SKM-1 (cell line): ENCODE data around the gene PDE6A.
"Not testable (repeated sequence)": the region's sequence is repeated elsewhere in the genome, so short reads cannot be mapped to it uniquely, and the experiment has no call there.

Experiments
- DNase-seq: peaks from one replicate; lab custom pipeline; 2025; ENCODE audit not compliant: unreplicated experiment; lab: John Stamatoyannopoulos, UW

PDE6A gene

DNA sequence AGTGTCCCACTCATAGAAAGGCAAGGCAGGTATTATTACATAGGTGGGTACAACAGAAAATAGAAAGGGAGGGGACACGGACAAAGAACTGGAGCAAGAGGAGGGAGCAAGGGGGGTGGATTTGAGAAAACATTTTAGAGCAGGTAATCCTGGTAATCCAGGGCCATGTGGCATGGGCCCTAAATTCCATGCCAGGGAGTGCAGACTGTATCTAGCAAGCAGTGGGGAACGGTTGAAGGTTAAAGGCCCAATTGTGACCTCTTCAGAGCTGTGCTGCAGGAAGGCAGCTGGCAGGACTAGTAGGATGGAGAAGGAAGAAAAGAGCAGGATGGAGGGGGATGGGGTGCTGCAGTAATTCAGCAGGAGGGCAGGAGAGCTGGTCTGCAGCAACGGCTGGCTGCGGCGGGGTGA is 75.2 kb downstream of the PDE6A start:
- no peak for DNase-seq

DNA sequence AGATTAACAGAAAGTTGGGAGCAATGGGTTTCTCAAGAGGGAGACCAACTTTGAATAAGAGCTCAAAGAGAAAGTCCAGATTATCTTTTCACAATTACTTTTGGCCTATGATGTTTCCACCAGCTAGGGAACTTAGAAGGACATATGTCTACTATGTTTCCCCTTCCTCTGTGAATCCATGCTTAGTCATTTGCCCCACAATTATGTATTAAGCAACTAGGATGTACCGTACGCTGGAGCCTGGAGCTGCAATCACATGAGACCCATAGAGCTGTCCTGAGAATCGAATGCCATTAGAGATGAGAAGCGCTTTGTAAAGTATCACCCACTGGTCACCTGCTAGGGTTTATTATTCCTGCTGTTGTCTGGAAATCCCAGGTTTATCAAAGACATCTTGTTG is 78.8 kb downstream of the PDE6A start:
- no peak for DNase-seq

DNA sequence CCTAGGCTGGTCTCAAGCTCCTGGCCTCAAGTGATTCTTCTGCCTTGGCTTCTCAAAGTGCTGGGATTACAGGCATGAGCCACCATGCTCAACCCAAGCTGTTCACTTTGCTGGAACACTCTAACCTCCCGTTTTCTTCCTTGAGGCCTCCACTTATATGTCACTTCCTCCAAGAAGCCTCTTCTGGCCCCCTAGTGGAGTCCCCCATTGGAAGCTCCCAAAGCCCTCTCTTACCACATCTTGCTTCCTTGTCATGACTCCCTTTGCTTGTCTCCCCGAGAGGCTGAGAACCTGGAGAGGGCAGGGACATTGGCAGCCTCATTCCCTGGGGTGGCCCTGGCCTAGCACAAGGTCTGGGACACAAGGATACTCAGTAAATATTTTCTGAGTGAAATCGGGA is 80.8 kb downstream of the PDE6A start:
- no peak for DNase-seq

DNA sequence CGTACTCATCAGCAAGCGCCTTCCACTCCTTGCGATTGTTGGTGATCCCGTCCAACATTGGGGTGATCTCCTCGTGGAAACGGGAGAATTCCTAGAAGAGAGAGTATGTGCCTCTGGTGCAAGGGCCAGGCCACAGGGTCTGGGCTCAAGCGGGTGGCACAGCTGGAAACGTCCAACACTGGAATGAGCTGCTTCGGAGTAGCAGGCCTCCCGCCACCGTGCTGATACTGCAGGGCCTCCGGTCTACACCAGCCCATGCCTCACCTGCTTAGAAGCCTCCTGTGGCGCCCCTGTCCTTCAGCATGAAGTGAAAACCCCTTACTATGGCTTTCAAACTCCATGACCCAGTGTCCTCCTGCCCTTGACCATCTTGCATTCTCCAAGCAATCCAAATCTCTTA is 81.4 kb downstream of the PDE6A start:
- DNase-seq = no peak

DNA sequence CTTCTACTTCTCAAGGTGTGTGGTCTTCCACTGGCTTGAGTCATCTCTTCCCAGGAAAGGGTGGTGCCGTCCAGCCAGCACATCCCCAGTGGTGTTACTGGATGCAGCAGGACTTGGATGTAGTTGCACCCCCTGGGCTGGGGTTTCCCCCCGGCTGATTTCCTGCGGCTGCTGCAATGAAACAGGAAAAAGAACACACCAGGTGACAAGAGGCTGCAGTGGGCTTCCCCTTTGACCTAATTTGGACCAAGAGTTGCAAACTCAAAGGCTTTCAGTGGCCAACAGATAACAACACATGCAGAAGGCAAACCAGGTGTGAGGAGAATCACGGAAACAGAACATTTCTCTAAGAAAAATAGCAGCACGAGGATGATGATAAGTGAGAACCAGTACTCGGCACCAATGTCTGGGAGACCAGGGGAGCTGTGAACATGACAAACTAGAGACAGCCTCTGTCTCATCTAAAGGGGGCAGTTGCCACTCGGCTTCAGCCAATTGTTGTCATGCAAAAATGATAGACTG is 83.7 kb downstream of the PDE6A start:
- DNase-seq = no peak

DNA sequence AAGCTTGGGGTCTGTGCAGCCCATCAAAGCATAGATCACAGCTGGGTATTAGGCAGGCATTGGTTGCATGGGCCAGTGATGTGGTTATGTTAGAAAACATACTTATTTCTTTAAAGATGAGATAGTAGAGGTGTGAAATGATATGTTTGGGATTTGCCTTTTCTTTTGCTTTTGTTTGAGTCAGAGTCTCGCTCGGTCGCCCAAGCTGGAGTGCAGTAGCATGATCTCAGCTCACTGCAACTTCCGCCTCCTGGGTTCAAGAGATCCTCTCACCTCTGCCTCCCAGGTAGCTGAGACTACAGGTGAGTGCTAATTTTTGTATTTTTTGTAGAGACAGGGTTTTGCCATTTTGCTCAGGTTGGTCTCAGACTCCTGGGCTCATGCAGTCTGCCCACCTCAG is 84.8 kb downstream of the PDE6A start:
- no peak for DNase-seq

DNA sequence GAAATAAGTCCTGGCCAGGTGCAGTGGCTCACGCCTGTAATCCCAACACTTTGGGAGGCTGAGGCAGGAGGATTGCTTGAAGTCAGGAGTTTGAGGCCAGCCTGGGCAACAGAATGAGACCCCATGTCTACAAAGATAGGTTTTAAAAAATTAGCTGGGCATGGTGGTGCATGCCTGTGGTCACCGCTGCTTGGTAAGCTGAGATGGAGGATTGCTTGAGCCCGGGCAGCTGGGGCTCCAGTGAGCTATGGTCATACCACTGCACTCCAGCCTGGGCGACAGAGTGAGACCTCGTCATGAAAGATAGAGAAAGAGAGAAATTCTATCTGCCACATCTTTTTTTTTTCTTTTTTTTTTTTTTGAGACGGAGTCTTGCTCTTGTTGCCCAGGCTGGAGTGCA is 86.1 kb downstream of the PDE6A start:
- DNase-seq = not testable (repeated sequence)

DNA sequence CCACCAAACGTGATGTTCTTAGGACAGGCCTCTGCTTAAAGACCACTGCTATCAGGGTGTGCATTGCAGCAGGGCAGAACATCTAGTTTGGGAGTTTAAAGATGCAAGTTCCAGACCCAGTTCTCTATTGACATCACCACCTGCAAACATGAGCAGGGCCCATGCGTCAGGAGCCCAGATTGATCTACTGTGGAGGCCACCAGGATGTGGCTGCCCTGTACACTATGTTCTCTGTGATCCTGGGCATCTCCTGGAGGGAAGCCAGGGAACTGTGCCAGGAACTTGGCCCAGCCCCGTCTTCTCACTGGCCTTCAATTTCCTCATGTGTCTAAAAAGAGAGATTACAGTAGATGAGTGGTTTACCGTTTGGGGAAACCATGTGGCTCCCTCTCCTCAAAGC is 87.1 kb downstream of the PDE6A start:
- no peak for DNase-seq

DNA sequence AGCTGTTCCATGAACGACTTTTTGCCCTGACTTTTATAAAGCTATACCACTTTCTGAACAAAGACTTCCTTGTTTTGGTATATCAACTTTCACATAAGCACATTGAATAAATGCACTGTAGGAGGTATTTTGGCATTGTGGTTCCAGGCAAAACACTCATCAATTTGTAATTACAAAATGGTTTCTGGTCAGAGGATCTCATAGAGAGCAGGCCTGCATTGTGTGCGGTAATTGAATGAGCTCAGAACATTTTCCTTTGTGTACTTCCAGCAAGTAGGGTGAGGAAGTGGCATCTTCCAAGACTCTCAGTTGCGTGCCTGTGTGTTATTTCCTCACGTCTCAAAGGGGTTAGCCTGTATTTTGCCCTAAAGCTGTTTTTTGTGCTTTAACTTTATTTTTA is 89.2 kb downstream of the PDE6A start:
- no peak for DNase-seq

DNA sequence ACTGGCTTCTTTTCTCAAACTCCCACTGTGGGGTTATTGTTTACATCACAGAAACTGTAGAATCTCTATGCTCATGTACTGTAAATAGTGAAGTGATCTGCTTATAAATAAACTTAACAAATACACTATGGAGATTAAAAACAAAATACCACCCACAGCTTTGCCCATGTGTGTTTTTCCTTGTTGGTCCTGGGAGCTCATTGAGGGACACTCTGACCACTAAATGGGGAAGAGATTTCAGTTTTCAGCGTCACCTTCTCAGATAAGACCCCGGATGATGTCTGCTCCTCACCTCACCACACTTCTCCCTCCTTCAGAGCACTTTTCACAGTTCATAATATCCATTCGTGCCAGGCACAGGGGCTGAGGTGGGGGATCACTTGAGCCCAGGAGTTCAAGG is 89.7 kb downstream of the PDE6A start:
- DNase-seq = no peak

DNA sequence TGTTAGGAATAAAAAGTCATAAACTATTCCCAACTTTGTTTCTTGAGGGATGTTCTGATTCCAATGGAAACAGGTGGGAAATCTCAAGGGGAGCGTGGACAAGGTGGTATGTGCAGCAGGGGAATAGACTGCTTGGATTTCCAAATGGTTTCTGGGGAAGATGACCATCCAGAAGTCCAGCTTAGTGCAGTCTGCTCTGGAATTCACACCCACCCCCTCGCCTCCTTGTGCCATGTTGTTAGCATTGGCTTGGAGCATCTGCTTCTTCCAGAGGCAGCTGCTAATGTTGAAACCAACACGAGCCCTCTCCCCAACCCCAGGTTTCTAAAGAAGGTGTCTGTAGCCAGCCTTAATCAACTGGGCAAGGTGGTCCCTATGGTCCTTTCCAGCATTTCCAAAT is 90.9 kb downstream of the PDE6A start:
- no peak for DNase-seq

DNA sequence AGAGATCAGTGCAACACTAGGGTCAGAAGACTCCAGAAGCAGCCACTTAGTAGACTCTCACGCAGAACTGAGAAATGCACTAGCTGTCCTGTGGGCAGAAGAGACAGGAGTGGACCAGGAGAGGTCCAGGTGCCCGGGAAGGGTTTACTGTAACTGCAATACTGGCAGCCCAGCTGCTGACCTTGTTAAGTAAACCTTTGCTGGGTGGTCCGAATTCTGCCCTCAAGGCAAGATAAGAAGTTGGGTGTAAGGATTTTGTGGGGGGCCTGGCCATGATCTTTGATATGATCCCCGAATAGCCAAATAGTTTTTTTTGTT is 91.3 kb downstream of the PDE6A start:
- no peak for DNase-seq

DNA sequence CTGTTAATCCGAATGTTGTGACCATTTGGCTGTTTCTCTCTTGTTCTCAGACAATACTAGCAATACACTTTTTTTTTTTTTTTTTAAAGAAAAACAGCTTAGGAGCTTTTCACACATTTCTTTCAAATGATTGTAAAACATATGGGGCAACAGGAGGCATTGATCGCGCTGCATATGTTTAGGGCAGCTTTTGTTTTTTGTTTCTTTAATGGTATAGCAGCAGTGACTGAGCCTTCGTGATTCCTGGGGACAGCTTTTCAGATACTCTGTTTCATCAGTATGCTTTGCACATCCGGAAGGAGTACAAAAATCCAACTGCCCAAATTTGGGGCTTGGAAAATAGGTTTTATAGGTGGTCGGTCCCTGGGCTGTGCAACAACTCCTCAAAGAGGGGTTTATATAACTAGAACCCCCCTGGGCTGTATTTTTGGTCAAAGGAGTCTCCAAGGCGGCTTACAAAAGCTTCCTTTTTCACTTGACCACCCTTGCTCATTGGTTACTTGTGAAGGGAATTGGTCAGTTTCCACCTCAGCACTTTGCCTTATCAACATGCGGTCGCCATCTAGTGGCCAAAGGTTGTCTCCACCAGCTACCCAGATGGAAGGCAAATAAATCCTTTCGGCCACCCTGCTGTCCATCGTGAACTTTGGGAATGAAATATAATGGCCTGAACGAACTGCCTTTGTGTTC is 91.8 kb downstream of the PDE6A start:
- peak; percentile 44 for DNase-seq

DNA sequence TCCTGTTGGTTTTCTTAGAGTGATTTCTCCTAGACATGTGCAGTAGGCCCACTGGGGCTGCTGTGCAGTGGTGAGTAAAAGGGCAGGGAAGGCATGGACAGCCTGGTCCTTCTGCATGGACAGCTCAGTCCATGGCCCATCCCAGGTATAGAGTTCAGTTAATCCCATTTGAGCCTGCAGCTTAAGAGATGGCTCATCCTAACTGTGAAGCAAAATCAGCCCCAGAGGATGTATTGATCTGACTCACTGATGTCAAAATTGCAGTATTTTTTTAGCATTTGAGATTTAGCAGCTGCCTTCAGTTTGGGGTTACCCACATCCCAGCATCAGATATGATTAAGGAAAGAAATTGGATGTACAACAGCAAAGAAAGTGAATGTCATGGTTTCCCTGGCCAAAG is 93.4 kb downstream of the PDE6A start:
- no peak for DNase-seq

DNA sequence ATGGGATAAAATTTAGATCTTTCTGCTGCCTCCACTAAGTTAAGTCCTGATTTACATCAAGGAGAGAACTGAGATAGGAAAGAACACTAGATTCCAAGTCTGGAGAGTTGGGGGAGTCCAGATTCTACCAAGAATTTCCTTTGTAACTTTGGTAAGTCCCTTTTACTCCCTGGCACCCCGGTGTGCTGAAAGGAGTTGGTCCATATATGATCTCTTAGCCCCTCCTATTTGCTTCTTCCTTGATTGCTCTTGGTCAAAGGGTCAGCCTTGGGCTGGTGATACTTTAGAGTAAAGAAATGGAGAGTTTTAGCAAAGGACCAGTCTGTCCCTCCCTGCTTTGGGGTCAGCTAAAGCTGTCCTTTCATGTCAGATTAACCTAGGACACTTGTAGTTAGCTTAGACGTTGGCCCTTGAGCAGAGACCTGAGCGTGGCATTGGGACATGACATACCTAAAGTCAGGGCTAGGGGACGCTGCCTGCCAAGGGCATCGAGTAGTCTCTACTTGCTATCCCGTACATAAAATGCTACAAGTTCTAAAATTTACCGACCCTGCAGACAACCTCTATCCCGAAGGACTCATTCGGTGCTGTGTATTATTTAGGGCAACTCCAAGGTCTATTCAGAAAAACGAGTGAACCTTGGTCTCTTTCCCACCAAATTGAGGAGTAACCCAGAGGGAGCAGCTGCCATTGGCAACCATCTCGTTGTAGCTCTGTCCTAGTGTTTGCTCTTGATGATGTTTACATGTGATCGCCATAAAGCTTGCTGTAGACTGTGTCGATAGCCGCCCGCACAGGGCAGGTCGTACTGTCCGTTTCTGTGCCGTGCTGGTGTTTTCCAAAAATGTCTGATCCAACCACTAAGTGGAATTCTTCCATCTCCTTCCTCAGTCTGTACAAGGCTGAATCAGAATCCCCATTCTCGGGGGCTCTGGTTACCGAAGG is 94.4 kb downstream of the PDE6A start:
- no peak for DNase-seq

DNA sequence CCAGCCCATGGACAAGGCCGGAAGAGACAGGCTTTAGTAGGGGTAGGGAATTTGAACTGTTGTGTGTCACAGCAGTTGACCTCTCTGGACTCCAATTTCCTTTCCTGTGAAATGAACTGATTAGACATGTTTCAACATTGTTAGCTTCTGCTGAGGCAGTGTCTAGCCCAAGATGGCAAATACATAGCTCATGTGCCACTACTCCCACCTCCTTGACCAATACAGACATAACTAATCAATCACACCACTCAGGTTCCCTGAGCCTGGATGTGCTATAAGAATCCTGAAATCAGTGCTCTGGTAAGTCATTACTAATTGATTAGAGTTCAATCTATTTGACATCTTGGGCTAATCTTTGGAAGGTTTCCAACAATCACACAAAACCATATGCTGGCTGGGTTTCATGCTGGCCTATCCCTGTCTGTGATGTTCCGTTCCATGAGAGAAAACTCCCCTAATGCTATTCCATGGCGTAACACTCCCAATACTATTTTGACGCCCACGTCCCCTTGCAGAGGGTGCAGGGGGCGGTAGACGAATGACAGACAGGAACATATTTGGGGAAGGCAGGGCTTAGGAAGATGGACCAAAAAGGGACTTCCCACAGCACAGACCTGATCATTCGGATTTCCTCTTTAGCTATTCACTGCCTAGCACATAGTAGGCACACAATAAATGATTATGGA is 95.2 kb downstream of the PDE6A start:
- no peak for DNase-seq

DNA sequence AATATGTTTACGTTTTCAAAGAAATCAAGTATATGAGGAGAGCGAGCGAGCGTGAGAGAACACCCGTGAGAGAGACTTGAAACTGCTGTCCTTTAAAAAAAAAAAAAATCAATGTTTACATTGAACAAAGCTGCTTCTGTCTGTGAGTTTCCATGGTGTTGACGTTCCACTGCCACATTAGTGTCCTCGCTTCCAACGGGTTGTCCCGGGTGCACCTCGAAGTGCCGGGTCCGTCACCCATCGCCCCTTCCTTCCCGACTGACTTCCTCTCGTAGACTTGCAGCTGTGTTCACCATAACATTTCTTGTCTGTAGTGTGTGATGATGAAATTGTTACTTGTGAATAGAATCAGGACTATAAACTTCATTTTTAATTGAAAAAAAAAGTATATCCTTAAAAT is 97.0 kb downstream of the PDE6A start:
- no peak for DNase-seq

DNA sequence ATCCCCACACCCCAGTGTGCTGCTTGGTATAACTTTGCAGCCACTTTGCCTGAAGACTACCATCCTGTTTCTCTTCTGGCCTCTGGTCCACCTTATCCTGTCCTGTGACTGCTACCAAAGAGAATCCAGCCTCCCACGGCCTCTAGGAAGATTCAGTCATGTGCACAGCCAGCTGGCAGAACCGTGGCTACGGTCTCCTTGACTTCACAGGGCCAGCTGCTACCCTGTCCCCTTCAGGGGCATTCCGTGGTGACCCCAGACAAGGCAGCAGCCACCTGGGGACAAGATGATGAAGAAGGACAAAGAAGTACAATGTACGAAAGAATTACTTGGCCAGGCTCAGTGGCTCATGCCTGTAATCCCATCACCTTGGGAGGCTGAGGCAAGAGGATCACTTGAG is 98.6 kb downstream of the PDE6A start:
- no peak for DNase-seq

DNA sequence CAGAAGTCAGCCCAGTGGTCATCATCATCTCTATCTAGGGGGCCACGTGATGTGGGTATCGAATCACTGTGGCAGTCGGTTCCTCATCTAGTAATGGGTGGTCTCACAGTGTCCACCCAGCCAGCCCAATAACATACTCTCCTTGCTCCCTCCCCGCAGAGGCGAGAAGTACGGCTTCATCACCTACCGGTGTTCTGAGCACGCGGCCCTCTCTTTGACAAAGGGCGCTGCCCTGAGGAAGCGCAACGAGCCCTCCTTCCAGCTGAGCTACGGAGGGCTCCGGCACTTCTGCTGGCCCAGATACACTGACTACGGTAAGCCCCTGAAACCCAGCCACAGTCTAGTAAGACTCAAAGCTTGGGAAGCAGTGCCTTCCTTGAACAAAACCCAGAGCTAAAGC is 99.0 kb downstream of the PDE6A start:
- no peak for DNase-seq

DNA sequence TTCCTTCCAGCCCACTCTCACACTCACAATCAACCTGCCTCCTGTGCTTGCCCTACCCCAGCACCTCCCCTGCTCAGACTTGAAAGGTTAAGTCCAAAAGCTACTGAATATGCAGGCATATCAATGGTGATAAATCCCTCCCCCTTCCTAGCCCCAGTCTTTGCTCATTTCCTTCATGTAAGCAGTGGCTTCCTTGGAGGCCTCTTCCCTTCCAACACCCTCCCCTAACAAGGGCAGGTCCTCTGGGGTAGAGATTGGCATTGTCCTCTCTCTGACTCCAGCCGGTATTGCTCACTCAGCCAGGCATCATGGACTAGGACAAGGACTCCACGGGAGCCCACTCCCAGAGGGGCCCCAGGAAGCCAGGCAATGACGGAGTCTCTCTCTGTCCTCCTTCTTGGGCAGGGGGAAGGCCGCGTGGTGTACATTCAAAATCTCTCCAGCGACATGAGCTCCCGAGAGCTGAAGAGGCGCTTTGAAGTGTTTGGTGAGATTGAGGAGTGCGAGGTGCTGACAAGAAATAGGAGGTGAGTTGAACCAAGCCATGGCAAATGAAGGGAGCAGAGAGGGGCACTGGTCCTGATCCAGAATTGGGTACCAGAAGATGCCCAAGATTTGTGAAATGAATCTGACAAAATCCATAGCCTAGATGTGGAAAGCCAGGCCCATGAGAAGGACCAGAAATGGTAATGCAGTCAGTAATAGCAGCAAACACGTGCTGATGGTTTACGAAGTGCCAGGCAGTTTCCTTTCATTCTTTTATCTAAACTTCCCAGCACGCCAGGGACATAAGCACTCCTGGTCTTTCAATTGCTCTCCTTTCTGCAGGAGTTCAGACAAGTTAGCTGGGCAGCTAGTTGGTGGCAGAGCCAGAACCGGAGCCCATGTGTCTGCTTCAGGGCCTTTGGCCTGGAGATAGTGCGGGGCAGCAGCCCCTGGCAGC is 102.5 kb downstream of the PDE6A start:
- no peak for DNase-seq
